Hematopoietic multipotent progenitor cell (in vitro differentiated cells): ENCODE results near the gene CLOCK. TPM values are rescaled to one million over a fixed set of nuclear protein-coding genes. Genes with fewer than 3 reads are reported as not detected.

ENCODE experiments used
- DNase-seq, 3 donors: peaks; one replicate each; pipeline ENCODE4 v3.0.0-alpha.2; 2011 to 2015; ENCODE audit warnings: low read depth in 2 of 3, low spot score in 2 of 3
- small RNA-seq: library from RNA; depleted of rRNA; stranded (forward); fragments of <200 nt; gene quantifications from one replicate; pipeline ENCODE3, GENCODE V24; 2012
- total RNA-seq: library from RNA; depleted of rRNA; stranded (reverse); fragments of >200 nt; gene quantifications from one replicate; pipeline ENCODE4 v1.2.3, GENCODE V29; 2012

The CLOCK gene
- total RNA-seq, 1 donor, result 6.2 TPM

DNA sequence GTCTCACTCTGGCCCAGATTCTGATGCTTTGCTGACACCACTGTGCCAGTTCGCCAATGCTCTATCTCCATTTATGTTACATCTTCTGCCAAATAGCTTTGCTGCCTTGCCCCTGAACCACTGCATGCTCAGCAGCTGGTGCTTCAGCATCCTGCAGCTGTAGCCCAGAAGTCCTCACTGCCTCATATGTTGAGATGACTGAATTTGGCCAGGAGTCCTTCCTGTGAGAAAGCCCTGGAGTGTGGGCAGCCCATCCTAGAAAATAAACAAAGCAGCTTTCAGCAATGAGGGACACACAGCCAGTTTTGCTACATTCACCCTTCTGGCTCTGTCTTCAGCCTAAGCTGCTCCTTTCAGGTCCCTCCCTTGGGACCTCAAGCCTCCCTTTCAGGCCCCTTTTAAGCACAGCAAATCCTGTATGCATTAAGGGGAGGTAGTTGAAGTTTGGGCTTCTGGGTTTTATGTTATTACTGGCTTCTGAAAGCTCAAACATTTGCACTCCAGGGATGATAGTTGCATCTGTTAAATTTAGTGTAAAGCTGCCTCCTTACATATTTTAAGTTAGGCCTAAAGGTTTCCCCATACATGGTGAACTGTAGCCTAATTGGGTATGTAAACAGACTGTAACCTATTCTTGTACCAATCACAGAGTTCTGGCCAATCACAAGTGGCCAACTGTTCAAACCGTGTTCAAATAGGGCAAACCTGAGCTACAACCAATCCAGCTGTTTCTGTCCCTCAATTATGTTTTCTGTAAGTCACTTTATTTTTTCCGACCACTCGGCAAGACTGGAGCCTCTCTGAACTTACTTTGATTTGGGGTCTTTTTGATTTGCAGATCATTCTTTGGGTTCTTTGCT lies 153.0 kb downstream of the CLOCK start:
- no peak for DNase-seq

DNA sequence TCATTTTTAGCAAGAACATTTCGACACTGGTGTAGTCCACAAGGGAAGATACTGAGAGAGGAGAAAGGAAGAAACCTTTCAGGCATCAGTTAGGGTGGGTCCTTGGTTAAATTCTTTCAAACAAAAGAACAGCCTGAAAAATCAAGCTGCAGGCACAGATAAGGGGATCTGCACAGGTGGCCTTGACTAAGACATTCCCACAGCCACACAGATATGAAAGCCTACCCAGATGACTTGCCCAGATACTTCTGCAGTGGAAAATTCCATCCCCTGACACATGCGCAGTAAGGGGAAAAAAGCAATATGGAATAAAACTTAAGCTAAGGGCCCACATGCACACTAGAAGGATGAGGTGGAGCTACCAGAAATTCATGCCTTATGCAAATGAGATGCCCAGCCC lies 159.9 kb downstream of the CLOCK start:
- peak in 1 of 3 donors; percentile 56 for DNase-seq

DNA sequence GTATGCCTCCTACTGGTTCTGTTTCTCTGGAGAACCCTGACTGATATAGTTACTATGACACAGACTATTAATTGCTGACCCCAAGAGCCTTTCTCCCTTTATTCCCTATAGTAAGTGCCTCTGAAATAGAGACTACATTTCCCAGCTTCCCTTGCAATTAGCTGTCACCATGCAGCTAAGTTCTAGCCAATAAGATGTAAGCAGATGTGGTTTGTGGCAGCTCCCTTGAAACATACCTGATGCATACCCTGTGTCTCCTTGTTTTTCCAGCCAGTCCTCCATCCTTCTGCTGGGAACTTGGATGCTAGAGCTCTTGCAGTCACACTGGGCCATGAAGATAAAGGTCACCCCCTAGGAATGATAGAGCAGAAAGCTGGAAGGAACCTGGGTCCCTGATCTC lies 160.6 kb downstream of the CLOCK start:
- DNase-seq, result no peak

DNA sequence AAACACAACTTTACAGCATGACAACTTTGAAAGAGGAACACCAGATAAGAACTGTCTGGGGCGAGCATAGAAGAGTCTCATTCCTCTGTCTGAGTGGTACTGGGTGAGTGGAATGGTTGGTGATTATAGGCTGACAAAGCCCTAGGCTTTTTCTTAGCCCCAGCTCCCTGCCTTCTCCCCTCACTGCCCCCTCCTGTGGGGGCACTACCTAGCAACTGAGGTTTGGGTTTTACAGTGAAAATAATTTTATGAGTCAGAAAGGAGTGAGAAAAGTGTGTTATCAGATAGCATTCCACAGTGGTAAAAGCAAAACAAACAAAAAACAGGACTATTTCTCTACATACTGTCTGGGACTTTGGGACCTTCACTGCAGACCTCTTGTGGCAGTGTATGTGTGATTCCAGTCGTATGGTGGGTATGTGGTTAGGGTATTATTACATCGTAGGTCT lies 161.5 kb downstream of the CLOCK start:
- no peak for DNase-seq

DNA sequence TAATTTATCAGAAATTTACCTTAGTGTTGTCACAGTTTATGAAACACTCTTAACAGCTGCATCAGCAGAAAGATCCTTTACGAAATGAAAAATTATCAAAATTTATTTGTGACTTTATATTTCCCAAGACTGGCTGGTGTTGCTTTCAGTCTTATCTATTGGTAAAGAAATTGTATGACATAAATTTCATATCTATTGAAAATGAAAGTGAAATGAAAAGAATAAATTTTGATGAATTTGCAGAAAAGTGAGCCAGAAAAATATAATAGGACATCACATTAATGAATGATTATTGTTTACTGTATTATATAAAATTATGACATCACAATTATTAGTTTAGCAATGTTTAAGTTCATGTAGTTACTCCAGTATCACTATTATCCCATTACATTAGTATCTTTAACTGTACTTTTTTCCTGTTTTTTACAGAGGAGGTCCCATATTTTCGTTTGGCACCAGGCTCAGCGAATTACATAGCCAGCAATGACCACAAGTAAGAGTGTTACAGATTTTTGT lies 164.2 kb downstream of the CLOCK start:
- no peak for DNase-seq

DNA sequence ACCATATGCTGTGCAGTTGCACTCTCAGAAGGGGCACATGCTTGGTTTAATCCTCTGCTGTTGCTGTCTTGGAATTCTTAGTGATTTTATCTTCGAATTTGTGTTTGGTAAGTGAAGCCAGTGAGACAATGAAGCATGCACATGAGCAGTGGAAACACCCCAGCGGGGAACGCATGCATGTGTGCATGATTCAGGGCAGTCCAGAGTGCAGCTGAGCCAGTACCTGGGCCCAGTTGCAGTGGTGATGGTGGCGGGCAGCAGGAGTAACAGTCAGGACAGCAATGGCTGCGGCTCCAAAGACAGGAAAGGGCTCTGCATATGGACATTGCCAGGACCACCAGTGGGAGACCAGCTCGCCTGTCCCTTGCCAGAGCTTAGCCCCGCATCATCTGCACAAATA lies 165.2 kb downstream of the CLOCK start:
- DNase-seq, result no peak

DNA sequence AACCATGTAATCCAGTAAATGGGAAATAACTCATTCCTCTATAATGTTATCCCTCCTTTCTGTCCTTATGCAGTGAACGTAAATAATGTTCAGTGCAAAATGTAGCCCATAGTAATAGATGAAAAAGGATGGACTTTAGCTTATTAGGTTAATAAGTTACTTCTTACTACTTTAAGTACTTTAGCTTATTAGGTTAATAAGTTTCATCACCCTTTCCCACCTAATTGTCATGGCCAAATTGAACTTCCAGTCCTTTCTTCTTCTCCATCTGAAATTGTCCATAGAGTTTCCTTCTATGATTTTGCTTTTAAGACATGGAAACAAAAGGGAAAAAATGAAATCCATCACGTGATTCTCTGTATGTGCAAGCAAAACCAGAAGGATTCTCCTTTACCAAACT lies 166.1 kb downstream of the CLOCK start:
- DNase-seq, result no peak

DNA sequence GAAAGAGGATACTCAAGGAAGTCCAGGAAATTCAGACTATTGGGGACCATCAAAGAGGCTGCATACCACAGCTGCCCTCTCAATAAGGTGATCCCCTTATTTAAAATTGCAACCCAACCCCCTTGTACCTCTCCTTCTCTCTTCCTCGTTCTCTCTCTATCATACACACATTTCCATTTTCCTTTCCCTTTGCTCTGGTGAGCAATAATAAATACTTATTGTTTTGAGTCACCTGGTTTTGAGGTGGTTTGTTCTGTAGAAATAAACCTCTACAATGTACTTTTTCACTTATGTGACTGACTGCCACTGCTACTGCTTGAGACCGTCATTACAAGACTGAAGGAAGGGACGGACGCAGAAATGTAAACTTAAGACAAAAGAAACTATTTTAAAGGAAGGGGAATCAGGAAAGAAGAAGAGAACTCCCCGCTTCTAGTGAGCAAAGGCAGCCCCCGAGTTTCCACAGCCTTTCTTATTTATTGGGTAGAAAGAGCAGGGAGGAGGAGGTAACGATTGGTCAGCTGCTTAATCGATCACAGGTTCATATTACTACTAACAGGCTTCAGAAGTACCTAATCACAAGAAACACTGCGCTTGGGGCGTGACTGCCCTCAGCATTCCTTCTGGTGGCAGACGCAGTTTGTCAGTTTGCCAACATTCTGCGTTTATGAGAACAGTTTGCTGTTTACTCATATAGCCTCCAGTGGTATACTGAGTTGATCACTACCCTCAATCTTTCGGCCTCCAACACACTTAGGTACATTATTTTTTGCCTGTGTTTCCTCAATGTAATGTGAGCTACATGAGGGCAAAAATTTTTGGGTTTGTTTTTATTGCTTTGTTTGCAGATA lies 167.9 kb downstream of the CLOCK start:
- DNase-seq, result no peak

Small RNA genes within 50 kb of the gene (small RNA-seq; reads per million reads assigned to genes)
- not detected for gene RF00019

Other genes with a start within 250 kb of the CLOCK start
- 20.5 TPM for gene SRD5A3, start 200.7 kb downstream of the CLOCK start, total RNA-seq
- gene TMEM165, start 151.0 kb downstream of the CLOCK start, total RNA-seq, result 53.6 TPM
- not detected for gene PDCL2, start 45.3 kb upstream of the CLOCK start, total RNA-seq
- gene NMU, start 89.4 kb upstream of the CLOCK start, total RNA-seq, result 1.1 TPM